Liver (tissue), 9 donors: ENCODE results near the gene PPP1R3D. TPM values are rescaled to one million over a fixed set of nuclear protein-coding genes. Genes with fewer than 3 reads are reported as not detected.

Source experiments
- DNase-seq: peaks from one replicate; pipeline ENCODE4 v3.0.0-alpha.2; 2017; ENCODE audit warnings: low spot score
- H3K27ac ChIP-seq, 2 donors: one replicate each; pipeline ENCODE4 v1.7.0; 2013; ENCODE audit warnings: inconsistent platforms in 2 of 2, low read length in 2 of 2, control low read depth in 1 of 2, low read depth in 1 of 2, mild to moderate bottlenecking in 1 of 2
- H3K27me3 ChIP-seq, 4 donors: one replicate each; pipeline versions ENCODE4 v1.6.1 to v1.7.0; 2013; ENCODE audit warnings: low read length in 3 of 4, inconsistent platforms in 1 of 4, mild to moderate bottlenecking in 1 of 4, moderate library complexity in 1 of 4; ENCODE audit not compliant: control insufficient read depth in 4 of 4, insufficient read depth in 4 of 4
- H3K36me3 ChIP-seq, 4 donors: one replicate each; pipeline versions ENCODE4 v1.6.1 to v1.7.0; 2013; ENCODE audit warnings: low read length in 3 of 4, mild to moderate bottlenecking in 3 of 4, low read depth in 1 of 4, moderate library complexity in 1 of 4; ENCODE audit not compliant: control insufficient read depth in 4 of 4, insufficient read depth in 3 of 4
- H3K4me1 ChIP-seq, 4 donors: one replicate each; pipeline versions ENCODE4 v1.6.1 to v1.7.0; 2013; ENCODE audit warnings: low read length in 3 of 4, mild to moderate bottlenecking in 3 of 4, moderate library complexity in 1 of 4; ENCODE audit not compliant: control insufficient read depth in 4 of 4, insufficient read depth in 4 of 4
- H3K4me3 ChIP-seq, 3 donors: one replicate each; pipeline versions ENCODE4 v1.6.1 to v1.7.0; 2013; ENCODE audit warnings: low read length in 3 of 3, control low read depth in 1 of 3, low read depth in 1 of 3, mild to moderate bottlenecking in 1 of 3
- H3K9ac ChIP-seq, 2 donors: one replicate each; pipeline ENCODE4 v1.7.0; 2013; ENCODE audit warnings: low read length in 2 of 2, mild to moderate bottlenecking in 2 of 2, moderate library complexity in 2 of 2, control low read depth in 1 of 2, low read depth in 1 of 2
- H3K9me3 ChIP-seq, 4 donors: one replicate each; pipeline versions ENCODE4 v1.6.1 to v1.7.0; 2013; ENCODE audit warnings: low read length in 3 of 4; ENCODE audit not compliant: control insufficient read depth in 4 of 4
- EGR1 ChIP-seq, 2 donors: IDR thresholded peaks; 2 replicates each; pipeline ENCODE4 v1.6.1; 2016 to 2018; ENCODE audit warnings: antibody characterized with exemption in 2 of 2, low read depth in 2 of 2
- FOXA2 ChIP-seq: IDR thresholded peaks from 2 replicates; pipeline ENCODE4 v1.6.1; 2016; ENCODE audit warnings: antibody characterized with exemption
- GABPA ChIP-seq, 2 donors: IDR thresholded peaks in 1 of 2; conservative IDR thresholded peaks in 1 of 2; 2 replicates each; pipeline ENCODE4 v1.6.1; 2016; ENCODE audit warnings: antibody characterized with exemption in 2 of 2, mild to moderate bottlenecking in 1 of 2, moderate library complexity in 1 of 2
- HNF4A ChIP-seq, 2 donors: conservative IDR thresholded peaks; 2 replicates each; pipeline ENCODE4 v1.6.1; 2016; ENCODE audit warnings: antibody characterized with exemption in 2 of 2, mild to moderate bottlenecking in 2 of 2
- JUND ChIP-seq, 2 donors: IDR thresholded peaks; 2 replicates each; pipeline ENCODE4 v1.6.1; 2016; ENCODE audit warnings: antibody characterized with exemption in 2 of 2
- NR2F2 ChIP-seq: IDR thresholded peaks from 2 replicates; pipeline ENCODE4 v1.6.1; 2016; ENCODE audit warnings: antibody characterized with exemption
- RAD21 ChIP-seq, 2 donors: IDR thresholded peaks; 2 replicates each; pipeline ENCODE4 v1.6.1; 2016; ENCODE audit warnings: antibody characterized with exemption in 2 of 2, mild to moderate bottlenecking in 2 of 2
- RXRA ChIP-seq, 2 donors: IDR thresholded peaks; 2 replicates each; pipeline ENCODE4 v1.6.1; 2017 to 2018; ENCODE audit warnings: antibody characterized with exemption in 2 of 2, mild to moderate bottlenecking in 1 of 2
- SP1 ChIP-seq: IDR thresholded peaks from 2 replicates; pipeline ENCODE4 v1.6.1; 2018; ENCODE audit warnings: antibody characterized with exemption, mild to moderate bottlenecking
- TAF1 ChIP-seq: conservative IDR thresholded peaks from 2 replicates; pipeline ENCODE4 v1.6.1; 2016; ENCODE audit warnings: antibody characterized with exemption, mild to moderate bottlenecking
- YY1 ChIP-seq: IDR thresholded peaks from 2 replicates; pipeline ENCODE4 v1.6.1; 2016; ENCODE audit warnings: antibody characterized with exemption, mild to moderate bottlenecking
- WGBS: extraction: QIAGEN DNeasy Blood & Tissue Kit; methylation state at CpG from one replicate; pipeline ENCODE4 v1.1.7; 2013; 5-methylcytosine and 5-hydroxymethylcytosine counted together
- polyA plus RNA-seq, 2 donors: library from polyadenylated mRNA; stranded (reverse) in 1 of 2; unstranded in 1 of 2; fragments of 200-250 nt in 1 of 2; fragments of >200 nt in 1 of 2; fragmentation: Nextera tagmentation in 1 of 2; extraction: Ambion mirVana in 1 of 2; gene quantifications; one replicate each; pipeline versions ENCODE4 v1.2.1 to v1.2.3, GENCODE V29; 2013 to 2015
- total RNA-seq, 2 donors: library from RNA; depleted of rRNA; stranded (reverse); fragments of >200 nt; gene quantifications; one replicate each; pipeline ENCODE4 v1.2.3, GENCODE V29; 2014
- TF ChIP-seq, protein P1 (sequence below): IDR thresholded peaks from 2 replicates; pipeline ENCODE4 v1.6.1; 2016; ENCODE audit warnings: antibody characterized with exemption
- TF ChIP-seq, protein P2 (sequence below): IDR thresholded peaks from 2 replicates; pipeline ENCODE4 v1.6.1; 2016; ENCODE audit warnings: antibody characterized with exemption, mild to moderate bottlenecking
- TF ChIP-seq, protein P3 (sequence below): IDR thresholded peaks from 2 replicates; pipeline ENCODE4 v1.6.1; 2016; ENCODE audit warnings: antibody characterized with exemption
- TF ChIP-seq, protein P4 (sequence below): IDR thresholded peaks from 2 replicates; pipeline ENCODE4 v1.6.1; 2016; ENCODE audit warnings: antibody characterized with exemption
- TF ChIP-seq, protein P5 (sequence below): fragments of 150-350 bp; IDR thresholded peaks from 2 replicates; pipeline ENCODE4 v1.5.1; 2017; ENCODE audit warnings: improper control_type of control experiment, low read depth, low read length; ENCODE audit not compliant: missing input control
- donor health status: healthy.
- donor health status: healthy.
- donor health status: healthy.
- donor health status: healthy.
- donor health status: healthy.

PPP1R3D gene
- total and polyA plus RNA-seq, 4 donors, result 0.28 to 2.2 (median 1.0) TPM

DNA sequence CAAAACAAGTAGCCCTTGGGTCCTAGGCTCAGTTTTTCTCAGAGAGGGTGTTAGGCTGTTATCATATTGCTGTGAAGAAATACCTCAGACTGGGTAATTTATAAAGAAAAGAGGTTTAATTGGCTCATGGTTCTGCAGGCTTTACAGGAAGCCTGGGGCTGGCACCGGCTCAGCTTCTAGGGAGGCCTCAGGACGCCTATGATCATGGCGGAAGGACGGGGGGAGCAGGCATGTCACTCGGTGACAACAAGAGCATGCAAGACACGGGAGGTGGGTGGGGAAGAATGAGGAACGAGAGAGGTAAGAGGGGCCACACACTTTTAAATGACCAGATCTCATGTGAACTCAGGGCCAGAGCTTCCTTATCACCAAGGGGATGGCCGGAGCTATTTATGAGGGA is 45.1 kb upstream of the PPP1R3D start:
- Histone ChIP-seq H3K4me3 (no peak overlapping the region), H3K36me3 (no peaks in the 10 kb centered on the region), H3K27me3 (no peaks in the 10 kb centered on the region), H3K4me1 (no peaks in the 10 kb centered on the region), H3K9ac (no peak overlapping the region), H3K9me3 (no peaks in the 10 kb centered on the region), H3K27ac (no peak overlapping the region)
- no peak for DNase-seq
- TF ChIP-seq HNF4A (conservative IDR thresholded peaks at IDR 0.05) (no peak), GABPA (IDR thresholded peaks at IDR 0.05 in 1 of 2, conservative IDR thresholded peaks at IDR 0.05 in 1 of 2) (no peak), TAF1 (no peak), SP1 (no peak), RXRA (IDR thresholded peaks at IDR 0.05) (no peak), JUND (IDR thresholded peaks at IDR 0.05) (no peak), RAD21 (IDR thresholded peaks at IDR 0.05) (no peak), FOXA2 (no peak), EGR1 (IDR thresholded peaks at IDR 0.05; ENCODE audit: low read depth in 2 of 2) (no peak)
- TF ChIP-seq, protein P1, sequence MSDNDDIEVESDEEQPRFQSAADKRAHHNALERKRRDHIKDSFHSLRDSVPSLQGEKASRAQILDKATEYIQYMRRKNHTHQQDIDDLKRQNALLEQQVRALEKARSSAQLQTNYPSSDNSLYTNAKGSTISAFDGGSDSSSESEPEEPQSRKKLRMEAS, result no peak
- TF ChIP-seq, protein P2, sequence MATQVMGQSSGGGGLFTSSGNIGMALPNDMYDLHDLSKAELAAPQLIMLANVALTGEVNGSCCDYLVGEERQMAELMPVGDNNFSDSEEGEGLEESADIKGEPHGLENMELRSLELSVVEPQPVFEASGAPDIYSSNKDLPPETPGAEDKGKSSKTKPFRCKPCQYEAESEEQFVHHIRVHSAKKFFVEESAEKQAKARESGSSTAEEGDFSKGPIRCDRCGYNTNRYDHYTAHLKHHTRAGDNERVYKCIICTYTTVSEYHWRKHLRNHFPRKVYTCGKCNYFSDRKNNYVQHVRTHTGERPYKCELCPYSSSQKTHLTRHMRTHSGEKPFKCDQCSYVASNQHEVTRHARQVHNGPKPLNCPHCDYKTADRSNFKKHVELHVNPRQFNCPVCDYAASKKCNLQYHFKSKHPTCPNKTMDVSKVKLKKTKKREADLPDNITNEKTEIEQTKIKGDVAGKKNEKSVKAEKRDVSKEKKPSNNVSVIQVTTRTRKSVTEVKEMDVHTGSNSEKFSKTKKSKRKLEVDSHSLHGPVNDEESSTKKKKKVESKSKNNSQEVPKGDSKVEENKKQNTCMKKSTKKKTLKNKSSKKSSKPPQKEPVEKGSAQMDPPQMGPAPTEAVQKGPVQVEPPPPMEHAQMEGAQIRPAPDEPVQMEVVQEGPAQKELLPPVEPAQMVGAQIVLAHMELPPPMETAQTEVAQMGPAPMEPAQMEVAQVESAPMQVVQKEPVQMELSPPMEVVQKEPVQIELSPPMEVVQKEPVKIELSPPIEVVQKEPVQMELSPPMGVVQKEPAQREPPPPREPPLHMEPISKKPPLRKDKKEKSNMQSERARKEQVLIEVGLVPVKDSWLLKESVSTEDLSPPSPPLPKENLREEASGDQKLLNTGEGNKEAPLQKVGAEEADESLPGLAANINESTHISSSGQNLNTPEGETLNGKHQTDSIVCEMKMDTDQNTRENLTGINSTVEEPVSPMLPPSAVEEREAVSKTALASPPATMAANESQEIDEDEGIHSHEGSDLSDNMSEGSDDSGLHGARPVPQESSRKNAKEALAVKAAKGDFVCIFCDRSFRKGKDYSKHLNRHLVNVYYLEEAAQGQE, result no peak
- WGBS, result 85% methylated on average over 8 of the region's 8 CpGs

DNA sequence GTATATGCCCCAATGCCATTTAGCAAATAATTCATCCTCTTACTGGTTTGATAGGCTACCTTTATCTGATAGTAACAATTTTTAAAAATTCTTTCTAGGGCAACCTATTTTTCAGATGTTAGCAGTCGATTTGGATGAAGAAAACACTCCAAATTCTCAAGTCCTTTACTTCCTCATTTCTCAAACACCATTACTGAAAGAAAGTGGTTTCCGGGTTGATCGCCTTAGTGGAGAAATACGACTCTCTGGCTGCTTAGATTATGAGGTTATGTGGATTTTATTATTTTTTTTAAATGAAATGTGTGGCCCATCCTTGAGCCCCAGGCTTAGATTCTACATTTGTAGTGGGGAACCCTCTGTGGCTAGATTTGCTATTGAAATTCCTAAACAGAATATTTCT is 44.4 kb upstream of the PPP1R3D start:
- no peak overlapping the region for H3K4me3 ChIP-seq
- H3K36me3 ChIP-seq, result no peaks in the 10 kb centered on the region
- no peak overlapping the region for H3K27ac ChIP-seq
- peaks cover 0 to 3% (median 0%) of the 10 kb centered on the region in 4 donors for H3K9me3 ChIP-seq
- no peak for DNase-seq
- TF ChIP-seq, protein P3, sequence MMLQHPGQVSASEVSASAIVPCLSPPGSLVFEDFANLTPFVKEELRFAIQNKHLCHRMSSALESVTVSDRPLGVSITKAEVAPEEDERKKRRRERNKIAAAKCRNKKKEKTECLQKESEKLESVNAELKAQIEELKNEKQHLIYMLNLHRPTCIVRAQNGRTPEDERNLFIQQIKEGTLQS, result no peak
- TF ChIP-seq, protein P4, sequence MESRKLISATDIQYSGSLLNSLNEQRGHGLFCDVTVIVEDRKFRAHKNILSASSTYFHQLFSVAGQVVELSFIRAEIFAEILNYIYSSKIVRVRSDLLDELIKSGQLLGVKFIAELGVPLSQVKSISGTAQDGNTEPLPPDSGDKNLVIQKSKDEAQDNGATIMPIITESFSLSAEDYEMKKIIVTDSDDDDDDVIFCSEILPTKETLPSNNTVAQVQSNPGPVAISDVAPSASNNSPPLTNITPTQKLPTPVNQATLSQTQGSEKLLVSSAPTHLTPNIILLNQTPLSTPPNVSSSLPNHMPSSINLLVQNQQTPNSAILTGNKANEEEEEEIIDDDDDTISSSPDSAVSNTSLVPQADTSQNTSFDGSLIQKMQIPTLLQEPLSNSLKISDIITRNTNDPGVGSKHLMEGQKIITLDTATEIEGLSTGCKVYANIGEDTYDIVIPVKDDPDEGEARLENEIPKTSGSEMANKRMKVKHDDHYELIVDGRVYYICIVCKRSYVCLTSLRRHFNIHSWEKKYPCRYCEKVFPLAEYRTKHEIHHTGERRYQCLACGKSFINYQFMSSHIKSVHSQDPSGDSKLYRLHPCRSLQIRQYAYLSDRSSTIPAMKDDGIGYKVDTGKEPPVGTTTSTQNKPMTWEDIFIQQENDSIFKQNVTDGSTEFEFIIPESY, result no peak
- TF ChIP-seq, protein P5, sequence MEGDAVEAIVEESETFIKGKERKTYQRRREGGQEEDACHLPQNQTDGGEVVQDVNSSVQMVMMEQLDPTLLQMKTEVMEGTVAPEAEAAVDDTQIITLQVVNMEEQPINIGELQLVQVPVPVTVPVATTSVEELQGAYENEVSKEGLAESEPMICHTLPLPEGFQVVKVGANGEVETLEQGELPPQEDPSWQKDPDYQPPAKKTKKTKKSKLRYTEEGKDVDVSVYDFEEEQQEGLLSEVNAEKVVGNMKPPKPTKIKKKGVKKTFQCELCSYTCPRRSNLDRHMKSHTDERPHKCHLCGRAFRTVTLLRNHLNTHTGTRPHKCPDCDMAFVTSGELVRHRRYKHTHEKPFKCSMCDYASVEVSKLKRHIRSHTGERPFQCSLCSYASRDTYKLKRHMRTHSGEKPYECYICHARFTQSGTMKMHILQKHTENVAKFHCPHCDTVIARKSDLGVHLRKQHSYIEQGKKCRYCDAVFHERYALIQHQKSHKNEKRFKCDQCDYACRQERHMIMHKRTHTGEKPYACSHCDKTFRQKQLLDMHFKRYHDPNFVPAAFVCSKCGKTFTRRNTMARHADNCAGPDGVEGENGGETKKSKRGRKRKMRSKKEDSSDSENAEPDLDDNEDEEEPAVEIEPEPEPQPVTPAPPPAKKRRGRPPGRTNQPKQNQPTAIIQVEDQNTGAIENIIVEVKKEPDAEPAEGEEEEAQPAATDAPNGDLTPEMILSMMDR, result no peak
- TF ChIP-seq RXRA (IDR thresholded peaks at IDR 0.05) (no peak), GABPA (IDR thresholded peaks at IDR 0.05 in 1 of 2, conservative IDR thresholded peaks at IDR 0.05 in 1 of 2) (no peak), YY1 (no peak), TAF1 (no peak), RAD21 (IDR thresholded peaks at IDR 0.05) (no peak), SP1 (no peak), EGR1 (IDR thresholded peaks at IDR 0.05; ENCODE audit: low read depth in 2 of 2) (no peak), NR2F2 (no peak), JUND (IDR thresholded peaks at IDR 0.05) (no peak)
- TF ChIP-seq, protein P1, result no peak
- TF ChIP-seq, protein P2, result no peak
- 82% methylated on average over 4 of the region's 4 CpGs for WGBS
- peaks cover 0 to 2% (median 0%) of the 10 kb centered on the region in 4 donors for H3K27me3 ChIP-seq
- no peaks in the 10 kb centered on the region for H3K4me1 ChIP-seq
- no peak overlapping the region for H3K9ac ChIP-seq
